GM21423 (cell line): ENCODE measurements around the gene PLP2.
"Not testable (repeated sequence)": the region's sequence is repeated elsewhere in the genome, so short reads cannot be mapped to it uniquely, and the experiment has no call there.

Experiments
- ATAC-seq: cut with Tn5 transposase; IDR thresholded peaks from one replicate; pipeline ENCODE4 v1.9.1; 2021; ENCODE audit warnings: mild to moderate bottlenecking, moderate library complexity; ENCODE audit not compliant: unreplicated experiment

Gene PLP2

DNA sequence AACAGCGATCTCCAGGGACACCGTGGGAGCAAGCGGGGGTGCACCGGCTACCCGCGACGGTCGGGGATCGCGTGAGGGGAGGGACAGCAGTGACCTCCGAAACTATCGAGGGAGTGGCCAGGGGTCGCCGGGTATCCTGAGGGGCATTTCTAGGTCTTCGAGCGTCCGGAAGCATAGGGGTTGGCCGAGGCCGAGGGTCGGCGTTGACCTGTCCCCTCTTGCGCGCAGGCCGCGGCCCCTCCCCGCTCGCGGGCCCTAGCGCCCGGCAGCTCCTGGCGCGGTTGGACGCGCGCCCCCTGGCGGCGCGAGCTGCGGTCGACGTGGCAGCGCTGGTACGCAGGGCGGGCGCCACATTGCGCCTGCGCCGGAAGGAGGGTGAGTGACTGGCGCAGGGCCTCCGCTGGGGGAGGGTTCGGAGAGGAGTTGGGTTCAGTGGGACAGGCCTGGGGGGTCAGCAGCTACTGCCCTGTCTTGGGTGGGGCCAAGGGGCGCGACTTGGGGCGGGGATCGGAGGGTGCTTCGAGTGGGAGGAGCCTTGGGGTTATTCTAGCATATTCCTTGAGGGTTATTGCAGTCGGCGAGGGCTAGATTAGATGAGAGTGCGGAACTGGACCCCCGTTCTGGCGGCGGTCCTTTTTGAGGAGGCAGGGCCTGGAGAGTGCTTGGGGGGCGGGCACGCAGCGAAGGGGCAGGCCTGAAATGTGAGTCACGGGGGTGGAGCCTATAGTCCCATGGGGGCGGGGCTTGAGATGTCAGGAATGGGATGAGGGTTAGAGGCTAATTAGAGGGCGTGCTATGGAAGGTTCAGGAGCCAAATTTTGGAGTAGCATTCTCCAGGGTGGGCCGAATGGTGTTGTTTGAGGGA lies 7.9 kb upstream of the PLP2 start:
- ATAC-seq = peak; percentile 36

DNA sequence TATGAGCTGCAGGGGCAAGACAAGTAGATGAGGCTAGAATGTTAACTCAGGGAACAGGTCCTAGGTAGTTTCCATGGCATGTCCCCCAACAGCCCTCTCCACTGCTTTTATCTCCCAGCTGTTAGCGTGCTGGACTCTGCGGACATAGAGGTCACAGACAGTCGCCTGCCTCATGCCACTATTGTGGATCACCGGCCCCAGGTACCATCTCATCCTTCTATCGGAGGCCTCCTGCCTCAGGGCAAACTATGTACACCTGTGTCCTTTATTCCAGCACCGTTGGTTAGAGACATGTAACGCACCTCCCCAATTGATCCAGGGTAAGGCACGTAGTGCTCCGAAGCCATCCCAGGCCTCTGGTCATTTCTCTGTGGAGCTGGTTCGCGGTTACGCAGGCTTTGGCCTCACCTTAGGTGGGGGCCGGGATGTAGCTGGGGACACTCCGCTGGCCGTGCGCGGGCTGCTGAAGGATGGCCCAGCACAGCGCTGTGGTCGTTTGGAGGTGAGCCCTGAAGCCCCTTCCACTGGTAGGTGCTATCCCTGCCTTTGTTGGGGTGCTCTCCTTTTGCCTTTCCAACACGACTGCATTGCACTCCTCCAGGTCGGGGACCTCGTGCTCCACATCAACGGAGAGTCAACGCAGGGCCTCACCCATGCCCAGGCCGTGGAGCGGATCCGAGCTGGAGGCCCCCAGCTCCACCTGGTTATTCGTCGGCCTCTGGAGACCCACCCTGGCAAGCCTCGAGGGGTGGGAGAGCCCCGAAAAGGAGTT lies 6.9 kb upstream of the PLP2 start:
- no peak for ATAC-seq

DNA sequence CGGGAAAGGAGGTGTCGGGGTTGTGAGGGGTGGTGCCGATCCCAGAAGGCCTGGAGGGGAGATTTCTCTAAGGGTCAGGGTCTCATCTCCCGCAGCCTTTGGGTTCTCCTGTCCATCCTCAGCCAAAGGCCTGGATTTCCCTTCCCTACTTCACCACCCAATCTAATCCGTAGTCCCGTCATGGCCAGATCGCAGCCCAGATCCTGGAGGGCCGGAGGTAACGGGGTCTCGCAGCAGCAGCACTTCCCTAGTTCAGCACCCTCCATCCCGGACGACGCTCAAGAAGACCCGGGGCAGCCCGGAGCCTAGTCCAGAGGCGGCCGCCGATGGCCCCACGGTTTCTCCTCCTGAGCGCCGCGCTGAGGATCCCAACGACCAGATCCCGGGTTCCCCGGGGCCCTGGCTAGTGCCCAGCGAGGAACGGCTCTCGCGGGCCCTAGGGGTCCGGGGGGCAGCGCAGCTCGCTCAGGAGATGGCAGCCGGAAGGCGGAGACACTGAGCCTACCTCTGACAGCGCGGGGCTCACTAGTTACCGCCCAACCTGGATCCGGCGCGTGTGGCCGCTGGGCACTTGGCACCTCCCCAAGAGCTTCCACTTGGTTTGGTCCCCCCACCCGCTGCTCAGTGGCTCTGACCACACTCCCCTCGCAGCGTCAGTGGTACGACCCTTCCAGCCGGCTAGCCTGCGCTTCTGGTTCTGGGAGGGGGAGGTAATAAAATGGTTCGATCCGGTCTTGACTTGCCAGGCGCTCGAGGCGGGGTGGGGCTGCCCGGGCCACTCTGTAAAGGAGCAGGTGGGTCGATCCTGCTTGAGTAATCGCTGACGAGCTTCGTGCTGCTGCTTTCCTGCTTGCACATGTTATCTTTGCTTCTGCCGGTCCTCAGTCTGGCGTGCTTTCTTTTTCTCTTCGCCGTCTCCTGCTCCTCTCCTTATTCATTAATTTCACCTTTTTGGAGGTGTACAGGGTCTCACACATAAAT lies 5.5 kb upstream of the PLP2 start:
- peak; percentile 47 for ATAC-seq

DNA sequence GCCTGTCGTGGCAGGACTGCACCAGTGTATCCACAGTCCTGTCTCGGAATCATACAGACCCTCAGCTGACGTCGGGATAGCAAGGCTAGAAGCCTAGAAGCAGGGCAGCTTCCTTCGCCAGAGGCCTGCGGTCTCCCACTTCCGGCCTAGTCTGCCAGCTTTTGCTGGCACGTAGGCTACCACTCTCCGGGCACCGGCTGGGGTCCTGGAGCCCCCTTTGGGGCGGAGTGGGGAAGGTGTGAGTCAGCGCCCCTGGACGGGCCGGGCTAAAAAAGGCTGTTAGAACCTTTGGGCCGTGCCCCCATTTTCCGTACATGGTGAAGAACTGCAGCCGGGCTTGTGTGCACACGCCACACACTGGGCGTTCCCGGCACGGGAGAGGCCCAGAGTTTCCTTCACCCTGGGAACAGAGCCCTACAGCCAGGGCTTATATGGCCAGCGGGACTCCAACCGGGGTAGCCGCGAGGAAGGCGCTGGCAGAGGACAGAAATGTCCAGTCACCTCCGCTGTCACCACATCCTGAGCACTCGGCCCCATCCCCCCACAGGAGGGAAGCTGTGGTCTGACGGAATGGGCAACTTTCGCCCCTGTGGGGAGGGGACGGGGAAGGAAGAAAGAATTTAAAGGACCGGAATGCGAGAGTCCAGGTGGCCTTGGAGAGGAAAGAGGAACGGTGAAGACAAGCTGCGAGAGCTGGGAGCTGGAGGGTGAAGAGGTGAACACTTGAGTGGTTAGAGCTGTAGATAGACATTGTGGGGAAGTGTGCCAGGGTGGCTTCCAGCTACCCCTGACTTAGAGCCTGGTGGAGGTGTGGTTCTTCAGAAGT lies 4.6 kb upstream of the PLP2 start:
- peak; percentile 23 for ATAC-seq

DNA sequence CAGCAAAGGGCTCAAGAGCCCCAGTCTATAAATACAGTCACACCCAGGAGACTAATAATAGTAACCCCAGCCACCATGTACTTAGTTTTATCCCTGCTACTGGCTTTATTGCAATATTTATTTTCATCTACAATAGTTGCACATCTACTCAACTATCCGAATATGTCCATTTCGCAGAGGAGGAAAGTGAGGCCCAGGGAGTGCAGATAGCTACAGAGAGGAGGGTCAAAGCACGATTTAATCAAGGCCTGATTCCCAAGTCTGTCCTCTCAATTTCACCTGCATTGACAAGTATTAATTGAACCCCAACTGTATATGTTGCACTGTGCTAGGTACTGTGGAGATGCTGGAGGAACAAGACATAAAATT lies 4.0 kb upstream of the PLP2 start:
- no peak for ATAC-seq

DNA sequence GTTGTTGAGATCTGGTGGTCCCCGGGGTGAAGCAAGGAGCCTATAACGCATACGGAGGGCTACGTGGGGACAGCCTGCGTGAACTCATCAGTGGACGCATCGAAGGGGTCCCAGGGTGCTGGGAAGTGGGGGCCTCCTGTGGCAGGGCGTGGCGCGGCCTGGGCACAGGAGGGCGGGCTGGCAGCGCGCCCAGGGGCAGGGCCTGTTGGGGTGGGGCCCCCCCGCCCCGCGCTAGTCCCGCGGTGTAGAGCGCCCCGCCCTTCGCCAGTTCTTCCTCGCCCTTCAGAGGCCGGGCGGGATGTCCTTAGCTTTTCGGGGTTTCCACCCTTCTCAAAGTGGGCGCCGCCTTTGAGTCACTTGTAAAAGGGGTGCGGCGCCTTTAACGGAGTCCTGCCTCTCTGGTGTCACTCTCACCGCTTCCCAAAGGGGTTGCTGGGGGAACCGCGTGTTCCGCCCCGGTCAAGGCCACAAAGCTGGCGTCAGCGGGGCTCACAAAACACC lies 632 bp downstream of the PLP2 start:
- ATAC-seq = peak; percentile 67

DNA sequence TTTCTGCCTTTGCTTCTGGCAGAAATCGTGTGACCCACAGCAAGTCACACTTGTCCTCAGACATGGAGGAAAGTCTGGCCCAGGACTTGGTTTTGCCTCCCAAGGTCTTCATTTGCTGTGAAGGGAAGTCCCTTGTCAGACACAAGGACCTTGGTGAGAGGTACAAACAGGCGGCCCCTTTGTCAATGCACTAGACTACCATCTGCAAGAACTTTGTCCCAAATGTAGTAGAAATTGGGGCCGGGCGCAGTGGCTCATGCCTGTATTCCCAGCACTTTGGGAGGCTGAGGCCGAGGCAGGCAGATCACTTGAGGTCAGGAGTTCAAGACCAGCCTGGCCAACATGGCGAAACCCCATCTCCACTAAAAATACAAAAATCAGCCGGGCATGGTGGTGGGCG lies 1.8 kb downstream of the PLP2 start:
- not testable (repeated sequence) for ATAC-seq

DNA sequence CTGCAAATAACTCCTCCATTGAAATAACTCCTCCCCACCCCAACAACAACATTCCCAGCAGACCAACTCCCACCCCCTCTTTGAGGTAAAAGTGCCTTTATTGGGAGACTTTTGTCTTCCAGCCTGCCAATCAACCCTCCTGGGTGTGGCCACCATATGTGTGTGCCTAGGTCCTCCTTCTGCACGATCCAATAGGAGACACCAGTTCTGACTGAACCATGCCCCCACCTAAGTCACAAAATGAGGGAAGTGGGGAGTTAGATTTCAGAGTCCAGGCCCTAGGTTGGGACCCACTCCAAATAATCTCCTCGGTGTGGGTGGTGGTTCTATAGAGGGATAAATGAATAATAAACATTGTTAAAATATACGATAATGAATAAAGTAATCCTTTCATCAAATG lies 3.0 kb downstream of the PLP2 start:
- no peak for ATAC-seq

DNA sequence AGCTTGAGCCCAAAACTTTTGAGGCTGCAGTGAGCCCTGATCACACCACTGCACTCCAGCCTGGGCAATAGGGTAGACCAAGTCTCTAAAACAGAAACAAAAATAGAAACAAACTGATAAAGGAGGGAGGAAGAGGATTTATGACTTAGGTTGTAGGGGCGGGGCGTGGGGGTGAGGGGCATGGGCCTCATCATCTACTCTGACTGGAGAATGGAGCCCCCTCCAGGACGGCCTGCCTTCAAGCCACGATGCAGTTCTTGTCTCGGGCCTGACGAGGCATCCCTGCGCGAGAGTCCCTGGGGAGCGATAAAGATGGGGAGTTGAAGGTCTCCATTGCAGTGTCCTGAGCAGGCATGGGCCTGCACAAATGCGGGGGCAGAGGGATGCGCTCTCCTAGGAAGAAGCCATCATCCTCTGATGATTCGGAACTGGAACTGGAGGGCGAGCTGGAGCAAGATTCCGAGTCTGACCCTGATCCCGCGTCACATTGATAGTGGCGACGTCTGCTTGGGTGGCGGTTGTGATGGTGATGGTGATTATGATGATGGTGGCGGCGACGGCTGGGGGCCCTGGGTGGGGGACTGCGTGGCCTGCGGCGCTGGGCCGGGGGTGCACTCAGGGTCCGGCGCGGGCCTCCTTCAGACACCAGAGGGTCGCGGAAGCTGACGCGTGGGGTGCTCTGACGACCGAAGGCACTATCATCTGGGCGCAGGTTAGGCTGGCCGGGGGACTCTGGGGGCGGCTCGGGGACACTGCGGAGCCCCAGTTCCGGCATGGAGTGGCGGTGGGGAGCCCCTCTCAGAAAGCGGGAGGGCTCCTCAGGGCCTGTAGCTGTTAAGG lies 4.0 kb downstream of the PLP2 start:
- no peak for ATAC-seq

DNA sequence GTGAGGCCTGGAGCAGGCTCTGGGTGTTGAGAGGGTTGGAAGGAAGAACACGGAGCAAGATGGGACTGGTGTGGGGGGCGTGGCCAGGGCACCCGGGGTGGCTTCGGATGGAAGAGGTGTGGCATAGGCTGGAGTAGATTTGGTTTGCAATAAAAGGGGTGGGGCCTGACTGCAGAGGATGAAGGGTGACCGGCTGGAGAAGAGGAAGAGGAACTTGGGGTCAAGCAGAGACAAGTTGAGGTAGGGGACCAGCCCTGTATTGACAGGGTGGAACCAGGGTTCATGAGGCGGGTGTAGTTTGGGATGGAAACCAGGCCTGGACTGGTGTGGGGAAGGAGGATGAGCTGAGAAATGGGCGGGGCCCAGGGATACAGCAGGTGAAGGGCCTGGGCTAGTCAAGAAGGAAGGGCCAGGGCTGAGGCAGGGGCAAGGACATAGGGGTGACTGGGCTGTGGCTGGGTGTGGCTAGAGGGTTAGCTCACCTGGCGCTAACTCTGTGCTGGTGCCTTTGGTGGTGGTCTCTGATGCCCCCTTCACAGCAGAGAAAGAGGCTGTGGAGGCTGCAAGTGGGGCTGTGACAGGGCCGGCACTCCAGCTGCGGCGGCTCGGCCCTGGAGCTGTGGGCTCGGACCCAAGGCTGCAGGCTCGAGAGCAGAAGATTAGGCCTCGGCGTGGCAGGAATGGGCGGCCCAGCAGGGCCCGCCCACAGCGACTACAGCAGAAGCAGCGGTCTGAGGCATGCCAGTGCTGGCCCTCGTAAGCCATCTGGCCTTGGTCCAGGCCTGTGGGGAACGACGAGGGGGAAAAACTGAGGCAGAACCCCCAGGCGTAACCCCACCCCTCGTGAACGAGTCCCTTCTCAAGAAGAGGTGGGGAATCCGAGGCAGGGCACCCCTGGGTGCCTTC lies 5.0 kb downstream of the PLP2 start:
- no peak for ATAC-seq

DNA sequence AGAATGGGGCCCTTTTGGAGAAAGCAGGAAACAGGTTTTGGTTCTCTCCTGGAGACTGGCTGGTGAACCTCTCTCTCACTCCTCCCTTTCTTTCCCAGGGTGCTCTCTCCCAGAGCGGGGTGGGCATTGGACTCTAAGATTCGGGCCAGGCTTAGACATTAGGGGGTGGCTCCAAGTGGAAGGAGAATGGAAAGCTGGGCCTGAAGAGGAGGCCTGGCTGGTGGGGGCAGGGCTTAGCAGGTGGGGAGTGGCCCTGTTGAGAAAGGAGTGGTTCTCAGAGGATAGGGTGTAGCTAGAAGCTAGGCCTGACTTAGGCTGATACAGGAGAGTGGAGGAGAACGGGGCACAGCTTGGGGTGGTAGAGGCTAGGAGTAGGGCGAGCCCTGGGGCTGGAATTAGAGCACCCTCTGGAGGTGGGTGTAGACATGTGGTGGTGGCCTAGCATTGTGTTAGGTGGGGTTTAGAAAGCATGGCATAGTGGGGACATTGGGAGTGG lies 5.7 kb downstream of the PLP2 start:
- no peak for ATAC-seq

DNA sequence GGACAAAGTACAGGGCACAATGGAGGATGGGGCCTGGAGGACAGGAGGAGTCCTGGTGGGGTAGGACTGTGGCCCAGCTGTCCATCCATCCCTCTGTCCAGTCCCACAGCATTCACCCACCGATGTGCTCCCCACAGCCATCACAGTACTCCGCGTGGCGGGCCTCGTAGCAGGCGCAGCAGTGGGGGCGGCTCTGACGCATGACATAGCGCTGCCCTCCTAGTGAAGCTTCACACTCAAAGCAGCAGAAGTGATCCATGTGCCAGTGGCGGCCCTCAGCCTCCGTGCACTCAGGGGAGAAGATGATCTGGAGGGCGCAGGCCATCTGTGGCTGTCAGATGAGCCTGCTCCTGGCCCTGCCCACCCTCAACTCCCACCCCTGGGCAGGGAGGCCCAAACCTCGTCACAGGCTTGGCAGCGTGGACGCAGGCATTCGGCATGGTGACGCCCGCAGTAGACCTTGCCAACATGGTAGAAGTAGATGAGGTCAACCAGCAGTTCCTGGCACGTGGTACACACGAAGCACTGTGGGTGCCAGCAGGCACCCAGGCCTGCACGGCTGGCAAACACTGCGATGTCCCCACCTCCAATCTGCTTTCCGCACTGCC lies 6.3 kb downstream of the PLP2 start:
- no peak for ATAC-seq

DNA sequence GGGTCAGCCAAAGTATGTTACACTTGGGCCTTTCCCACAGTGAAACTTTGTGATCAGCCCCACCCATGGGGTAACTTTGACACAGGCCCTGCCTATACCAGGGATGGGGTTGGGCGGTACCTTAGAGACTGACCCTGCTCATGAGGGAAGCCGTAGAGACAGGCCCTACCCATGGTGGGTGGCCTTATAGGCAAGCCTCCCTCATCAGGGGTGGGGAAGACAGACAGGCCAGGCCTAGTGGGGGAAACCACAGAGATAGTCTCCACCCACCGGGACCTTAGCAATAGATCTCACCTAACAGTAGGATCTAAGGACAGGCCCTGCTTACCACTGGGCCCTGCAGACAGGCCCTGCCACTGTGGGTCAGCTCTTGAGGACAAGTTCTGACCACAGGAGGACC lies 6.8 kb downstream of the PLP2 start:
- no peak for ATAC-seq

DNA sequence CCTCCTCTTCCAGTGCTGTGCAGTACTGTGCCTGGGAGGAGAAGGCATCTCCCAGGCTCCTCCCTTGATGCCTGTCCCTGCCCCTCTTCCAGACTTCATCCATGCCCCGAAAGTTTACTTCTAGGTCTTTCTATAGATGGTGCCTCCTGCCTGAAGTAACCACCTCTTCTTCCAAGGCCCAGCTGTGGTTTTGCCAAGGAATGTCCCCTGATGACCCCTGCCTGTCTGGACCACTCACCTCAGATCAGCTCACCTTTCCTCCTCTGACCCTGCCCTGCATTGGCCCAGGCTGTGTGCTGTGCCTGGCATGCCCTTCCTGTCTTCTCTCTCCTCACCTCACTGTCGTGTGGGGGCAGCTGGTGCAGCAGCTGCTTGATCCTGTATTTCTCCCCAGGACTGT lies 7.7 kb downstream of the PLP2 start:
- ATAC-seq = no peak

DNA sequence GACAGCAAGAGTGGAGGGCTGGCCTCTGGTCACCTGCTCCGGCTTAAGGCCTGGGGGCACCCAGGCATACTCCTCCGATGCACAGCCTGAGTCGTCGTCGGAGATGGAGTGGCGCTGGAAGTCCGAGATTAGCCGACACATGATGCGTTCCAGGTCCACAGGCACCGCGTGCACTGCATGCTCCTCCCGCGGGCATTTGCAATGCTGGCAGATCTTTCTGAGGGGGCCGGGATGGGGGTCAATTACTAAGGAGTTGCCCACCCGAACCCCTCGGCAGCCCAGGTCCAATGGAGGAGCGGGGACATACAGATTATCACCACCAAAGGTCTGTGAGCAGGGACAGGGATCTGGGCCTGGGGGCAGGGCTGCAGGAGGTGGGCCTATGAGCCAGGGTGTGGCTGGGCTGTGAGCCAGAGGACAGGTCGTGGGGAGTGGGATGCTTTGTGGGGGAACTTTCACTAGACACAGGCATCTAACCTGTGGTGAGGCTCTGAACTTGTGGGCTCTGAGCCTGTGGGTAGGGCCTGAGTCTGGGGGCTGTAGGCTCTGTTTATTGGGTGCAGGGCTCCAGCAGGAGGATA lies 12.1 kb downstream of the PLP2 start:
- no peak for ATAC-seq

DNA sequence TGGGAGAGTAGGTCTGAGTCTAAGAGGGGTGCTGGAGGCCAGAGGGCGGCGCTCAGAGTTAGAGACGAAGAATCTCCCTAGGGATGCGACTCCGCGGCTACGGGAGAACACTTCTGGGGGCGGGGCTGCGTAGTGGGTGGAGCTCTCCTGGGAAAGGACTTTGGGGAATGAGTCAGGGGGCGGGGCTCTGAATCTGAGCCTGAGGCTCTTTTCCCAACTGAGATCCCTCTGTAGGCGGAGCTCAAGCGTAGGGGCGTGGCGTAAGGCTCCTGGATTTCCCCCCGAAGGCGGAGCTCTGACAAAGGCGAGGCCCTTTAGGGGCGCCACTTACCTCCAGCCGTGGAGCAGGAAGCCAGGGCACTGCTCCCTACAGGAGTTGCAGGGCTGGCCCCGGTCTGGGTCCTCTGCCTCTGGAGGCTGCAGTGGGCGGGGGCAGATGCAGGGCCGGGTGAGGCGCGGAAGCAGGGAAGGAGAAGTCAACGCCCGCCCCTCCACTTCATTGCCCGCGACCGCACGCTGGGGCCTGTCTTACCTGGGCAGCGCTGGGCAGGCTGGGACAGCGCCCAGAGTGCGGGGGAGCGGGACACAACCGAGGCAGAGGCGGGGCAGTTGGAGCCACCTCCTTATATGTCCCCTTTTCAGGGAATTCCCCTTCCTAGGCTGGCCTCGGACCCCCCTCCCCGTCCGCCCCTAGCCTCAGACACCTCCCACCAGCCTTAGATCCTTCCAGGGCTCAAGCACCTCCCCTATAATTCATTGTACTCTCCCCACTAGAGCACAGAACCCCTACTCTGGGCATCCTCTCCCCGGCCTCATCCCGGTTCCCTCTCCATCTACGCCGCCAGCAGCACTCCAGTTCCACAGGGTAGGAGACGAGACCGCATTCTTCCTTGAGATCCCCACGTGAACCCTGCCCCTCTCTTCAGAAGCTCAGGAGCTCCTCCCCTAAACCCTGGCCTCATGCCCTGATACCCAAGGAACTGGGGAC lies 12.9 kb downstream of the PLP2 start:
- no peak for ATAC-seq
